GM21723 (cell line): ENCODE results near the gene CHMP1A.

Experiments used
- ATAC-seq: cut with Tn5 transposase; IDR thresholded peaks from one replicate; pipeline ENCODE4 v1.9.1; 2021; ENCODE audit warnings: mild to moderate bottlenecking, moderate library complexity; ENCODE audit not compliant: unreplicated experiment

The CHMP1A gene

GRCh38 chr16:89629827-89630610 is 27.5 kb downstream of the CHMP1A start:
- ATAC-seq = no peak

GRCh38 chr16:89624777-89625761 is 32.4 kb downstream of the CHMP1A start:
- no peak for ATAC-seq

- ATAC-seq = no peak
Observed at GRCh38 chr16:89623511-89624261, 33.8 kb downstream of the CHMP1A start.

- no peak for ATAC-seq
Observed at GRCh38 chr16:89621698-89622409, 35.7 kb downstream of the CHMP1A start.

GRCh38 chr16:89621136-89621697 is 36.3 kb downstream of the CHMP1A start:
- ATAC-seq = no peak

- ATAC-seq = no peak
Observed at GRCh38 chr16:89620406-89620841, 37.1 kb downstream of the CHMP1A start.

GRCh38 chr16:89619840-89620239 is 37.7 kb downstream of the CHMP1A start:
- no peak for ATAC-seq

GRCh38 chr16:89618109-89618998 is 39.2 kb downstream of the CHMP1A start:
- ATAC-seq = no peak

- no peak for ATAC-seq
Observed at GRCh38 chr16:89617036-89617435, 40.5 kb downstream of the CHMP1A start.

GRCh38 chr16:89616623-89617022 is 40.9 kb downstream of the CHMP1A start:
- ATAC-seq = no peak

- no peak for ATAC-seq
Observed at GRCh38 chr16:89615596-89616090, 41.9 kb downstream of the CHMP1A start.

GRCh38 chr16:89615176-89615575 is 42.3 kb downstream of the CHMP1A start:
- ATAC-seq = no peak

GRCh38 chr16:89613954-89614459 is 43.5 kb downstream of the CHMP1A start:
- ATAC-seq = no peak

- no peak for ATAC-seq
Observed at GRCh38 chr16:89613231-89613953, 44.1 kb downstream of the CHMP1A start, which contains the start of gene DPEP1. DPEP1 (plus strand) TSS chr16:89613642; CDS start chr16:89630411, 16,769 bp downstream.

- ATAC-seq = no peak
Observed at GRCh38 chr16:89612415-89613166, 44.9 kb downstream of the CHMP1A start.

- no peak for ATAC-seq
Observed at GRCh38 chr16:89610108-89610453, 47.4 kb downstream of the CHMP1A start.
